GM19395 (cell line): ENCODE results near the gene APOL2.
"Not testable (repeated sequence)": the region's sequence is repeated elsewhere in the genome, so short reads cannot be mapped to it uniquely, and the experiment has no call there.

Source experiments
- ATAC-seq: cut with Tn5 transposase; IDR thresholded peaks from one replicate; pipeline ENCODE4 v1.9.1; 2021; ENCODE audit warnings: mild to moderate bottlenecking, moderate library complexity; ENCODE audit not compliant: unreplicated experiment

APOL2 gene

GRCh38 chr22:36263216-36263673, 23.9 kb upstream of the APOL2 start:
- ATAC-seq = not testable (repeated sequence)

- not testable (repeated sequence) for ATAC-seq
These were observed 23.0 kb upstream of the APOL2 start for GRCh38 chr22:36262307-36262706.

DNA sequence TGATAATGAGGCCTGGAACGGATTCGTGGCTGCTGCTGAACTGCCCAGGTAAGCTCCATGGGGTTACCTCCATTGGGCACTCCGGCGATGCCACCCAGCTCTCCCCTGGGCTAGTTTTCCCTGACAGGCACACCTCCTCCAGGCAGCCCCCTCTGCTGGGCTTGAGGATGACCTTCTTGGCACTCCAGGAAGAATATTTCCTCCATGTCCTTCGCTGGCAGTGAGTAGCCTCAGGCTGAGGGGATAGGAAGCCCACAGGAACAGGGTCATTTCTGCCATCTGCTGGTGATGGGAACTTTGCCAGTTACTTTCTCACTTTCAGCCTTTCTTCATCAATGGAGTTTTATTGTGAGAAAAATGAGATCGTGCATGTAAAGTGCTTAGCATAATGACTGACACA, 22.3 kb upstream of the APOL2 start:
- not testable (repeated sequence) for ATAC-seq

DNA sequence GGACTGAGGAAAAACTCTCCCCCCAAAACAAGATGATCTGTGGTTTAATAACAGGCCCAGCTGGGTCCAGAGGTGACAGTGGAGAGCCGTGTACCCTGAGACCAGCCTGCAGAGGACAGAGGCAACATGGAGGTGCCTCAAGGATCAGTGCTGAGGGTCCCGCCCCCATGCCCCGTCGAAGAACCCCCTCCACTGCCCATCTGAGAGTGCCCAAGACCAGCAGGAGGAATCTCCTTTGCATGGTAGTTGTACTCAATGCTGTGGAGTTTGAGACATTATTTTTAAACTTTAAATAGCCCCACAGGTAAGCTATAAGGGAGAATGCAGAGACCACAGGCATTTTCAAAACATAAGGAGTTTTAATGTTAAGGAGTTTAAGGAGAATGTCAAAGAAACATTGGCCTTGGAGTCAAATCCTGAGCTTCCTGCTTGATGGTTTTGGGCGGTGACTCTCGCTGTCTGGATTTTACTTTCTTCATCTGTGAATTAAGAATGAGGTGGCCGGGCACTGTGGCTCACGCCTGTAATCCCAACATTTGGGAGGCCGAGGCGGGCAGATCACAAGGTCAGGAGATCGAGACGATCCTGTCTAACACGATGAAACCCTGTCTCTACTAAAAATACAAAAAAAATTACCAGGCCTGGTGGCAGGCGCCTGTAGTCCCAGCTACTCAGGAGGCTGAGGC, 20.4 kb upstream of the APOL2 start:
- no peak for ATAC-seq

DNA sequence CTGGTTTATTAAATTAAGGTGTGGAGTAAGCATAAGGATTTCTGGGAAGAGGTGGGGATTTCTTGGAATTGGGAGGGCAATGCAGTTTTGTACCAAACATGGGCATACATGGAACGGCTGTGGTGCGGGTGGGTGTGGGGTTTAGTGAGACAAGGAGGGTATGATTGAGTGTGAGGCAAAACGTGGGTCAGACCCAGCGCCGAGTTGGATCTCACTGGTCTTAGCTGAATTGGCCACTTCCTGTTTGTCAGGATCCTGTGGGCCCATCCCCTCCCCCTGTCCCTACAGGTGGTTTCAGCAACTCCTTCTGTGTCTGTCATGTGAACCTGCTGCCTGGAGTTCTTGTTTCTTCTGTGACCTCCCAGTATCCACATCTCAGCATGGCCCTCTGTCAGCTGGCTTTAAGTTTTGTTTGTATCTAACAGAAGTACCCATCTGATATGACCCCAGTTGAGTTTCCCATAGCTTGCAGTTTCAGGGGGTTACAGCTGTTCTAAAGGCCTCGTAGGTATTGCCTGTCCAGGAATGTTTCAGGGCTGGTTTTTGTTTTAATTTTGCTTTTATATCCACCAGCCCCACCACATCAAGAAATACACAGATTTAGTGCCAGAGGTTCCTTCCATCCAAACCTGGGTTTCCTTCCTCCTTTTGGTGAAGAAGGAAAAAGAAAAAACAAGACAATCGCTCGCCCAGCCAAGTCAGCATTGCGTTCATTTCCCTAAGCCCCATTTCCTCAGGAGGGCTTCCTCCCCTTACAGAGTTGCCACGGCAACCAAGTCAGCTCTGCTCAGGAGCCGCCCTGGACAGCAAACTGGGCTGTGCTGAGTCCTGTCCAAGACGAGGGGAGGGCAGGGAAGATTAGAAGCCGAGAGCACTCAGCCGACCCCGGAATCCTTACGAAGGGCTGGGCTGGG, 19.6 kb upstream of the APOL2 start:
- ATAC-seq = no peak

- no peak for ATAC-seq
These were observed 18.8 kb upstream of the APOL2 start for GRCh38 chr22:36257948-36258670.

- ATAC-seq = no peak
These were observed 18.0 kb upstream of the APOL2 start for GRCh38 chr22:36257308-36257707.

- ATAC-seq = no peak
These were observed 17.2 kb upstream of the APOL2 start for GRCh38 chr22:36256478-36256877.

DNA sequence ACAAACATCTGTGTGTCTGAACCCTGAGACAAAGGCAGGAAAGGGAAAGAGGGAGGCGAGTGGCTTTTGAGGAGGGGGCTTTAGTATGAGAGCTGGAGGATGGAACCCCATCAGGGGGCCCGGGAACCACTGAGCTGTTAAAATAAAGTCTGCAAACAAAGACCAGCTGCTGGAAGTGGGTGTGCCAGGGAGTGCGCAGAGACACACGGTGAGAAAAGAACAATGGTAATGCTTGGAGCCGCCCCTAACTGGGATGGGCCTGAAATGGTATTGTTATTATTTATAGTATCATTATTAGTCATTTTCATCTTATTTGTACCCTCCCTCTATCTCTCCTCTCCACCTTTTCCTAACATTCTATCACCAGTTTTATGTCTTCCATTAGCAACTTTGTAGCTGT, 16.2 kb upstream of the APOL2 start:
- ATAC-seq = not testable (repeated sequence)

DNA sequence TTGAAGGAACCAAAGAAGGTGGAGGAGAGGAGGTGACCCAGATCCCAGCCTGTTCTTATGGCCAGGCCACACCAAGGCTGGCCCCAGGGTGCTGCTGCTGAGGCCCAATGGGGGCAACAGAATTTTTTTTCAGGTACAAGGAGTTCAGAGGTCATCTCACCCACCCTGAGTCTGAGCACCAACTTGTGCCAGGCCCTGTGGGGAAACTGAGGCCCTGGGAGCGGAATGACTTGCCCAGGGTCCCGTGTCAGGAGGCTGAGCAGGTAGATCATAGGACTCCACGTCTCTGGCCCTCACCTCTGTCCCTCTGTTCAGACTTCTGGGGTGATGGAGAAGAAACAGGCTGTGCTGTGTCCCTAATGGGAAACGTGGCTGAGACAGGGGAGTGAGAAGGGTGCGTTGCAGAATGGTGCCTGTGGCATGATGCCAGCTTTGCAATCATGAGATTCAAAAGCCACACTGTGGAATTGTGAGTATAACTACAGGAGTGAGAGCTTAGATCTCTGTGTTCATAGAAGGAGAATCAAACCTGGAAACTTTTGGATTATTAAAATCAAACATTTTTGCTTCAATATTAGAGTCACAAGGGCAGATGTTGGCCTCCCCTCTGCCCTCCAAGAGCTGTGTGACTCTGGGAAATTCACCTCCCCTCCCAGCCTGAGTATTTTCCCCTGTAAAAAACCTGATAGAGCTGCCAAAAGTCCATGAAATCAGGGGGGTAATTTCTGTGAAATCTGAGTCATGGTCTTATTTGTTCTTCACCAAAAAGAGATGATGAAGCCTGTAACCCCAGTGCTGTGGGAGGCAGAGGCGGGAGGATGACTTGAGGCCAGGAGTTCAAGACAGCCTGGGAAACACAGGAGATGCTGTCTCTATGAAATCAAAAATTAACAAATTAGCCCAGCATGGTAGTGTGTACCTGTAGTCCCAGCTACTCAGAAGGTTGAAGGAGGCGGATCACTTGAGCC, 14.5 kb upstream of the APOL2 start:
- no peak for ATAC-seq

- ATAC-seq = peak; percentile 67
These were observed 13.6 kb upstream of the APOL2 start, which contains the start of gene APOL1 for GRCh38 chr22:36252754-36253522. Gene APOL1, plus strand, starts transcription at chr22:36253133. Its CDS starts 1,823 bp downstream, at chr22:36254956.

DNA sequence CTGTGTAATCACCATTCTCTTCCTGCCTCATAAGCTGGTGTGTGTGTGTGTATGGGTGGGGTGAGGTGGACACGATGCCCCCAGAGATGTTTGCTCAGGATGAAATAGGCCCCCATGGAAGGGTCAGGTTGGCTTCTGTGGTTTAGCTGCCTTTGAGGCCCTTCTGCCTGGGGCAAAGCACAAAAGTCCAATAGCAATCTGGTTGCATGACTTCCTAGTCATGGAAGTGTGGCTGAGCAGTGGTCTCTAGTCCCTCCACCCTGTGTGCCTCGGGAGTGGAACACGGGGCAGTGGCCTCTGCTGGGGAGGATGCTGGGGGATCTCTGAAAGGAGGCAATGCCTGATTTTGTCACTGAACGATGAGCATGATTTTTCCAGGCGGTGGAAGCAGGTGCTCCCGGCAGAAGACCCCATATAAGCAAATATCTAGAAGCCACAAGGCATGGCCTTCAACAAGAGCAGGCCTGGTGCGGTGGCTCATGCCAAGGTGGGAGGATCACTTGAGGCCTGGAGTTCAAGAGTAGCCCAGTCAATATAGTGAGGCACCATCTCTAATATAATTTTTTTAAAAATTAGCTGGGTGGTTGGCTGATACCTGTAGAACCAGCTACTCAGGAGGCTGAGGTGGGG, 12.8 kb upstream of the APOL2 start:
- ATAC-seq = not testable (repeated sequence)

GRCh38 chr22:36250292-36250960, 11.1 kb upstream of the APOL2 start:
- ATAC-seq = not testable (repeated sequence)

GRCh38 chr22:36249160-36249559, 9.8 kb upstream of the APOL2 start:
- ATAC-seq = no peak

DNA sequence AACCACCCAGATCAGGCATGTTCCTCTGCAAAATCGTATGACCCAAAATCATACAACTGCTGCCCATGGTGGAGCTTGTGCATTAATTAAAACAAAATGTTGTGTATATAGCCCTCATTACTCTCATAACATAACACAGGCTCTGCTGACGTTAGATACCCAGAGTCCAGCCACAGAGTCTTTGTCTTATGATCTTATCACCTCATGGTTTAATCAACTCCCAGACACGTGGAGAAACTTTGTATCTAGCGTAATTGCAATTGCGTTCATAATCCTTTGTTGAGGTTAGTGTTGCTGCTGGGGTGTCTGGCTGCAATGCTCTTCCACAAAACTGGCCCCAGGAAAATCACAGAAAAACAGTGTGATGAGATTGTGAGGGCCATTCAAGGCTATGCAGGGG, 8.6 kb upstream of the APOL2 start:
- no peak for ATAC-seq

- no peak for ATAC-seq
These were observed 7.4 kb upstream of the APOL2 start for GRCh38 chr22:36246718-36247117.

GRCh38 chr22:36245805-36246356, 6.6 kb upstream of the APOL2 start:
- no peak for ATAC-seq
